Posterior cingulate gyrus (tissue), 11 donors: ENCODE data around the gene PDYN.
A peak's percentile ranks its signal among the peaks of the same experiment; 100 is the strongest.

Source experiments
- DNase-seq, 10 donors: peaks; one replicate each; pipeline versions ENCODE4 v3.0.0 to v3.0.0-alpha.2; 2020 to 2021; ENCODE audit warnings: mixed read lengths in 3 of 10
- intact Hi-C: fragments of 100-400 bp; cut with DNase I; formaldehyde crosslinking; loops from one replicate; pipeline ENCODE4 v1.15.1; 2023

The PDYN gene

DNA sequence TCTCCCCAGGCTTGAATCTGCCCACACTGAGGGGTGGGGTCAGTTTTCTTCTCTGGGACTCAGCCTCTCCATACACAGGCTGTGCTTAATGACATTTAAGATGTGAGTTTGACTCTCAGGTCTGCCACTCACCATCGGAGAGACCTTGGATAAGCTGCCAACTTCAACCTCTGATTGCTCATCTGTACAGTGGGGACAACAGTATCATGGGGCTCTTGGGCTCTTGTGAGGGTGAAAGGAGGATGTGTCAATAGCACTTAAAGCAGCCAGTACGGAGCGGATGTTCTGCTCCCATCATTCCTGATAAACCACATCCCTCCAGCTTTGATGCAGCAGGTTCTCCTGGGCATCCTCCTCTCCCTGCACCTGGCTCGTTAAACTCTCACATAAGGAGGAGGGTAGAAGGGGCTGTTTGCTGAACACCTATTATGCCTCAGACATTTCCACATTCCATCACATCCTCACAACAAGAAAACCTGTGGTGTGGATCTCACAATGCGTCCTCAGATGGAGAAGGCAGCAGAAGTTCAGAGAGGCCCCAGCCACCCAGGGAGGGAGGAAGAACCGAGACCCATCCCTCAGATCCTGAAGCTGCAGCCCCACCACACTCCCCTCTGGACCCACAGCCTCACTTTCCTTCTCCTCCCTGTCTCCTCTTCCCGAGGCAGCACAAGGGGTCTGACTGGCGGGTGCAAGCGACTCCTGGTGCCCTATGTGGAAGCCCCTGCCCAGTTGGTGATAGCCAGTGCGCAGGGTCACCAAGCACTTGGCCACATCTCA lies 1.9 kb upstream of the PDYN start:
- no peak for DNase-seq
- intact Hi-C loops = no loop called here

GRCh38 chr20:1994627-1995026 lies 769 bp upstream of the PDYN start:
- DNase-seq = peak in 6 of 10 donors; percentile 27 to 89 (median 64)
- intact Hi-C loops = no loop called here

DNA sequence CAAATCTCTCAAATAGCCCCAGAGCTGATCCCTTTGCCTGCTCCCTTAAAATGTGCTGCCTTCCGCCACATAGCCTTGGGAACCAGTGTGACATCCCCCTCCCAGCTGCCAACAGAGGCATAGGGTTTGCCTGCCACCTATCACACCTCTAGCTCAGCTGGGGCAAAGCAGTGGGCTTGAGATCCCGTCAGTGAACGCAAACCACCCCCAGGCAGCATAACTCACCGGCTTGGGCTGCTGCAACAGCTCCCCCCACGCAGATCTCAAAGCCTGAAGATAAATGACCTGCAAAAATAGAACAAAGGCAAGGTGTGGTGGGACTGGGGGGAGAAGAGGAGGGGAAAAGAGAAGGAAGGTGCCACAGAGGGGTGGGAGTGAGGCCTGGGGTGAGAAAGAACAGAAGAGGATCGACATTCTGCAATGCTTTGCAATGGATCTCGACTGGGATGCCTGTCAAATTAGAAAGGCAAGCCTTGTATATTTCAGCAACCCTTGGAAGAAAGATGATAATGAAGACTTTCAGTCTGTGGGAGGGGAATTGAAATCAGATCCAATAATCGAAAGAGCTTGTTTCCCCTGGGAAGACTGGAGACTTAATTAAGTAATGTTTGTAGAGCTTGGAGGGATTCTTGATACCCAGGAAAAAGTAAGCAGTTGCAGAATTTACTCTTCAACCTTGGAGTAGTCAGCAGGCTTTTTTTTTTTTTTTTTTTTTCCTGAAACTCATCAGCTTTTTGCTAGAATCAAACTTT lies 1.3 kb downstream of the PDYN start:
- DNase-seq = peak in 2 of 10 donors; percentile 14 to 71

DNA sequence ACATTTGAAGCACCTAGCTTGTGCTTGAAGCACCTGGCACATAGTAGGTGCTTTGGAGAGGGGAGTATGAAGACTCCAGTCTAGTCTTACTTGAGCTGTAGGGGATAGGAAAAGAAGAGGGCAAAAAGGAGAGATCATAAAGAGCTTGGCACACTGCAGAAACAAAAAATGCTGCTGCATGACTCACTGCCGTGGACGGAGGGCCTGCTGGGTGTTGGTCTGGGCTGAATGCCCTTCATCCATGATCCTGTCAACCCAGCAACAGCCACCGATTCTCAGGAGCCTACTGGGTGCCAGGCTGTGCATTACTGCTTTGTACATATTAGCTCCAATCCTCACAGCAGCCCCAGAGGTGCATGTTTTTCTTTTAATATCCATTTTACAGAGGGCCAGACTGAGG lies 6.0 kb downstream of the PDYN start:
- intact Hi-C loops = no loop called here
- DNase-seq = no peak

More for the DNA sequence above, 1.3 kb downstream of the PDYN start:
- intact Hi-C loops = no loop called here

GRCh38 chr20:1983301-1983700 lies 10.6 kb downstream of the PDYN start:
- intact Hi-C loops = no loop called here
- peak in 1 of 10 donors; percentile 20 for DNase-seq

- intact Hi-C loops = no loop called here
- DNase-seq = no peak
These were observed 11.2 kb downstream of the PDYN start for GRCh38 chr20:1982686-1983085.

- intact Hi-C loops = no loop called here
- no peak for DNase-seq
These were observed 14.6 kb downstream of the PDYN start for GRCh38 chr20:1979106-1979778.

DNA sequence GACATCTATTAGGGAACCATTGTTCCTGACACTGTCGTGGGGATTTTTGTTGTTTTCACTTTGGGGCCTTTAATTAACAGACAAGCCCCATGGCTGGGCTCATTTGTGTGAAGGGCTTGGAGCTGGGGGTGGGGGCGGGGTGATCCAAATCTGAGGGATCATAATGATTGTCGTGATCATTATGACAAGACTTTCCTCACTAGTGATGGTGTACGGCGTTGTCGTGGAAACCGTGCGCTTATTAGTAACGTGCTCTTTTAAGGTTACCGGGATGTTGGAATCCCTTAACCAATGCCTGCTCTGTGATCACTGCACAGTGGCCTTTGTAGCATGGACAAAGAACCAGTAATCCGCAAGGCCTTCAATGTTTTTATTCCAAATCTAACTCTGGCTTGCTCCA lies 18.6 kb downstream of the PDYN start:
- DNase-seq = no peak
- intact Hi-C loops = no loop called here

DNA sequence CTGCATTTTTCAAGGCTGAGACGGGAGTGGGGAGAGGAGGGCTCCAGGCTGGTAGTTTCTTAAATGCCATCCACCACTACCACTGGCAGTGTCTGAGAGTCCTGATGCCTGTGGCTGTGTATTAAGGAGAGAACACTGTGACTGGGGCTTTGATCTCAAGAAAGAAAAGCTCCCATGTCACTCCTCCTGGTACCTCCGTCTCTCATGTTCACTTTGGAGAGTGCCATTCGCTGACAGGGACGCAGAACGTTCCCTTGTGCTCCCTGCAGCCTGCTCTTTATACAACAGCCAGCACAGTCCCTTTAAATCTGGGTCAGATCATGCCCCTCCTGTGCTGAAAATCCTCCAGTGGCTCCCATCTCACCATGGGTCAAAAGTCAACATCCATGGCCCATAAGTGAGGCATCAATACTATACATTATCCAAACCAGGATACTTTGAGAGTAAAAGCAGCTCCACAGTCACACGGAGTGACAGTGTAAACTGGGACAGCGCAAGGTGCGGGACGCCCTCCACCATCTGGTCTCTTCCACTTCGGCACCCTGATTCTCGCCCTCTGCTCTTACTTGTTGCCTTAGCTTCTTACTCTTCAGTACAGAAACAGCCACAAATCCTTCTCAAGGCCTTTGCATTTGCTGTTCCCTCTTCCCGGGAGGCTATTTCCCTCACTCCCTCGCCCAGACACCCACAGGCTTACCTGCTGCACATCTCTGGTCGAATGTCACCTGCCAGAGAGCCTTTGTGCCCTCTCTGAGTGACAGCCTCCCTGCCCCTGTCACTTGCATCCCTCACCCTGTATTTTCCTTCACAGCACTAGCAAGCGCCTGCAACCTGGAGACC lies 20.0 kb downstream of the PDYN start:
- intact Hi-C loops = no loop called here
- peak in 1 of 10 donors; percentile 62 for DNase-seq

DNA sequence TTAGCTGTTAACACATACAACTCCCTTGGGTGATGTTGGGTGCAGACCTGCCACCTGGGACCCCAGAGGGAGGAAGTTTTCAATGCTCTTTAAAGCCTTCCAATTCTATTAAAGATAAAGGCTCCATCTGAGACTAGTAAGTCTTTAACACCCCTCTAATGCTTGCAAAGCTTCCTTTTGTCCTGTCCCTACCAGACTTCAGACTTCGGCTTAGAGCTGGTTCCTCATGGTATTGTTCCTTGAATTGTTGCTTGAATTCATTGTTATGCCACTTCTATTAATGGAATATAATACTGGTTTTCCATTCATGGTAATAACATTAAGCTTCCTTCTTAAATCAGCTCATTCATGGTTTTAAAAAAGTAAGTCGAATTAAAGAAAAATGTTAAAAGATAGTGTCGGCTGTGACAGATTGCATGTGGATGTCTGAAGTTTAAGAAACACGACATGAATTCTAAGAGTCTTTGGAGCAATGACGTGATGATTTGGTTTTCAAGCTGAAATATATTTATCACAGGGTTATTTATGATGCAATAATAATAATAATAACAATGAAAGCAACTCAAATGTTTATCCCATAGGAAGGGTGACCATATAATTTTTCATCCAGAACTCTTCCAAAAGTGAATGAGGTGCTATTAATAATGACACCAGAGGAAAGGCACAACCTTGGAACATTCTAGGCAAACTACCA lies 21.8 kb downstream of the PDYN start:
- intact Hi-C loops = no loop called here
- DNase-seq = no peak

DNA sequence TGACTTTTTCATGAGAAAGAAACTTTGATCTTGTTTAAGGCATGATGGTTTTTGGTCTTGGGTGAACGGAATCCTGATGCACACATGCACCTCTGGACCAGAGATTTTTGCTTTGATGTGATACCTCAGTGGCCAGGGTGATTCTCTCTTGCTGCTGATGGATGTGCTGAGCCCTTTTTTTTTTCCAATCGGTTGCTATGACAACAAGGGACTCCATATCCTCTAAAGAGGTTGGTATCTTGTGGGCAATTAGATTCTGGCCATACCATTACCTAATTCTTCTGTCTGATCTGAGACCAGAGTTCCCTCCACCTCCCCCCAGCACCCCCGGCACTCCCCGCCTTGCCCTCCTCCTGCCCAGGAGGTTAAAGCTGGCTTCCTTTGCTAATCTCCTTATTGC lies 24.9 kb downstream of the PDYN start:
- DNase-seq = no peak

GRCh38 chr20:1965520-1966351 lies 28.1 kb downstream of the PDYN start:
- intact Hi-C loops = loop anchor here (1.0 to 5.0 kb wide), 2 partner anchors 207 to 487 kb away; no protein-coding TSS in a partner anchor
- DNase-seq = peak; percentile 59 to 97 (median 83)

More for the DNA sequence above, 24.9 kb downstream of the PDYN start:
- intact Hi-C loops = loop anchor here (5.0 kb wide), 1 partner anchor 483 kb away; no protein-coding TSS in a partner anchor

DNA sequence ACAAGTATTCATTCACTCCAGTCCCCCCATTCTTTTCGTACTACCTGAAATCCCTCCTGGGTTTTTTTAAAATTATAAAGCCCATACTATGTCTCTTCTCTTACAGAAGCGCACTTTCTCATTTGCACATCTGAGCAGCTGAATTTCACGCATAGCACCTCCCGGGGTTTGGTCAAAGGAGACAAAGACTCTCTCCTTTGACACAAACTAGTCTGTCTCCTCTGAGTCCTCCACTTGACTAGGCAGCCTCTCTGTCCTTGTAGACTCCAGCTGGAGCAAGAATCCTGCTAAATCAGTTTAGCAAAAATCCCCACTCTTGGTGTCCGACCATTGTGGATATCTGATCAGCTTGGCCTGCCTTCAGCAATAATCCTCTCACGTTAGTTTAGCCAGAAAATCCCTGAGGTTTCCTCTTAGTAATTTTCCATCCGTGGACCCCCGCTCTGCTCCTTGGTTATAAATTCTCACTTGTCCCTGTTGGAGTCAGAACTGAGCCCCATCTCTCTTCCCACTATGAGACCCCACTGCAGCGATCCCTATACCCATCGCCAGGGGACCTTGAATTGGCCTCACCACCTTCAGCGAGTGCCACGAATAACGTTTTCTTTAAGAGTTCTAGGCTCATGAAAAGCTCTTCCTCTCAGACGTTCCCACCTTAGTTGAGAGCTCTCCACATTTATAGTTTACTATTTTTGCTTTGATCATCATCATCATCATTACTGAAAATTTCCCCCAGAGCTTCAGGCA lies 29.0 kb downstream of the PDYN start:
- intact Hi-C loops = loop anchor here (5.0 kb wide), 1 partner anchor 487 kb away; no protein-coding TSS in a partner anchor
- DNase-seq = no peak

DNA sequence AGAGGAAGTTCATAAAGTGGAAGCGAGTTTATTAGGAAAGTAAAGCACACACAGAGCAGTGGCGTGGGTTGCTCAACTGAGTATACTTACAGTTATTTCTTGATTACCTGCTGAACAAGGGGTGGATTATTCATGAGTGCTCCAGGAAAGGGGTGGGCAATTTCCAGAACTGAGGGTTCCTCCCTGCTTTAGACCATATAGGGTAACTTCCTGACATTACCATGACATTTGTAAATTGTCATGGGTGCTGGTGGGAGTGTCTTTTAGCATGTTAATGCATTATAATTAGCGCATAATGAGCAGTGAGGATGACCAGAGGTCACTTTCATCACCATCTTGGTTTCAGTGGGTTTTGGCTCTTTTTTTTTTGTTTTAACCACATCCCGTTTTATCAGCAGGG lies 29.8 kb downstream of the PDYN start:
- no peak for DNase-seq
- intact Hi-C loops = no loop called here

DNA sequence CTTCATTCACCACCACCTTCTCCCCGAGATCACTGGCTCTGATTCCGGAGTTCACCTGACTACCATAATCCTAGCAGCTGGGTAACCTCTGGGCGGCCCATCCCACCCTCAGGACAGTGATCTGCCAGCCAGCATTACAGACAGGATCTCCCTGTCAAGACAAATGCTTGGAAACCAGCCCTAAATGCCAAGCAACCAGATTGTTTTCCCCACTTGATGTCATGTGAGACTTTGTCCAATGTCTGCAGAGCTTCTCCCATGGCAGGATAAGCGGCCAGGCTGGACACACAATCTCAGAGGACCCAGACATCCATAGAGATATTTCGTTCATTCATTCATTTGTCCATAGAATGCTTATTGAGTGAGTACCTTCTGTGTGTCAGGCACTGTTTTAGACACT lies 32.5 kb downstream of the PDYN start:
- DNase-seq = no peak
- intact Hi-C loops = no loop called here

GRCh38 chr20:1959156-1959555 lies 34.7 kb downstream of the PDYN start:
- intact Hi-C loops = no loop called here
- no peak for DNase-seq

GRCh38 chr20:1958426-1958825 lies 35.4 kb downstream of the PDYN start:
- no peak for DNase-seq
- intact Hi-C loops = no loop called here

DNA sequence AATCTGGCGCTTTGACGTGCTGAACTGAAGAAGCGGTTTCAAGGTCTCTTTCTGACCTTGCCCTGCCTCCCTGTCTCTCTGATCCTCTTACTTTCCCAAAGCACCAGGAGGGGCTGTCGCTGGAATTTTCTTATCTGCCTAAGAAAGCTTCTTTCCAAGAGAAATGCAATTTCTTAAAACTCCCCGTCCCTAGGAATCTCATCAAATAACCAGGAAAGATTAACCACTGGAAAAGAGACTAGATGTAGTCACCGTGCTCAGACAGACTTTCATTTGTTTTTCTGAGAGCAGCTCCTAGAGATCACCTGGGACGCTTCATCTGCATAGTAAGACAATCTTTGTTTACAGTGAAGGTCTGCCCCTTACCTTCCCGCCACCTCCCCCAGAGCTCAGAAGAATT lies 38.6 kb downstream of the PDYN start:
- intact Hi-C loops = no loop called here
- DNase-seq = no peak
